ENCODE data around the gene SLC26A4.

SLC26A4 gene

DNA sequence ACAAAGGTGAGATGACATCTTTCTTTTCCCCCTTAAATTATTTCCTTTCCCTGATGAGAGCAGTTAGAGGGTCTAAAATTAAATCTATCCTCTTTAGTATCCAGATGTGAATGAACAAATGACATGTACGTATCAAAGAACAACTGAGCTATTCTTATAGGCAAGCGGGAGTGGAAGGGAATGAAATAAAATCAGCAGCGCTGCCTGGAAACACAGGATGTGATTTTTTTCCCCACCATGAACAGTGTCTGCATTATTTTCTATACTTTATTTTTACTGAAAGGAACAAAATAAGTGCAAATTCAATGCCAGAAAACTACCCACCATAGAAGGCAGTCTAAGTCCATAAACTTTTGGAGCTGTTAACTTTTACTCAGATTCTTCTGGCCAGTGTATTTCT lies 40.6 kb downstream of the SLC26A4 start:
- H2AFZ ChIP-seq = no peak overlapping the region
- no peak overlapping the region for H3K27ac ChIP-seq
- H3K27me3 ChIP-seq (ENCODE audit: control insufficient read depth, insufficient read depth, low read length) = no peaks in the 10 kb centered on the region
- no peak overlapping the region for H3K4me3 ChIP-seq (ENCODE audit: low read depth, low read length)
- no peaks in the 10 kb centered on the region for H3K9me3 ChIP-seq (ENCODE audit: control insufficient read depth, low read length)
- no peaks in the 10 kb centered on the region for H3K4me1 ChIP-seq
- H3K4me2 ChIP-seq (ENCODE audit: low read length) = no peak overlapping the region
- no peaks in the 10 kb centered on the region for H3K79me2 ChIP-seq
- H3K36me3 ChIP-seq (ENCODE audit: control insufficient read depth, insufficient read depth, low read length) = no peaks in the 10 kb centered on the region
- TF ChIP-seq, protein P1, sequence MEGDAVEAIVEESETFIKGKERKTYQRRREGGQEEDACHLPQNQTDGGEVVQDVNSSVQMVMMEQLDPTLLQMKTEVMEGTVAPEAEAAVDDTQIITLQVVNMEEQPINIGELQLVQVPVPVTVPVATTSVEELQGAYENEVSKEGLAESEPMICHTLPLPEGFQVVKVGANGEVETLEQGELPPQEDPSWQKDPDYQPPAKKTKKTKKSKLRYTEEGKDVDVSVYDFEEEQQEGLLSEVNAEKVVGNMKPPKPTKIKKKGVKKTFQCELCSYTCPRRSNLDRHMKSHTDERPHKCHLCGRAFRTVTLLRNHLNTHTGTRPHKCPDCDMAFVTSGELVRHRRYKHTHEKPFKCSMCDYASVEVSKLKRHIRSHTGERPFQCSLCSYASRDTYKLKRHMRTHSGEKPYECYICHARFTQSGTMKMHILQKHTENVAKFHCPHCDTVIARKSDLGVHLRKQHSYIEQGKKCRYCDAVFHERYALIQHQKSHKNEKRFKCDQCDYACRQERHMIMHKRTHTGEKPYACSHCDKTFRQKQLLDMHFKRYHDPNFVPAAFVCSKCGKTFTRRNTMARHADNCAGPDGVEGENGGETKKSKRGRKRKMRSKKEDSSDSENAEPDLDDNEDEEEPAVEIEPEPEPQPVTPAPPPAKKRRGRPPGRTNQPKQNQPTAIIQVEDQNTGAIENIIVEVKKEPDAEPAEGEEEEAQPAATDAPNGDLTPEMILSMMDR (IDR thresholded peaks at IDR 0.05) = no peak
- H3K9ac ChIP-seq = no peak overlapping the region

DNA sequence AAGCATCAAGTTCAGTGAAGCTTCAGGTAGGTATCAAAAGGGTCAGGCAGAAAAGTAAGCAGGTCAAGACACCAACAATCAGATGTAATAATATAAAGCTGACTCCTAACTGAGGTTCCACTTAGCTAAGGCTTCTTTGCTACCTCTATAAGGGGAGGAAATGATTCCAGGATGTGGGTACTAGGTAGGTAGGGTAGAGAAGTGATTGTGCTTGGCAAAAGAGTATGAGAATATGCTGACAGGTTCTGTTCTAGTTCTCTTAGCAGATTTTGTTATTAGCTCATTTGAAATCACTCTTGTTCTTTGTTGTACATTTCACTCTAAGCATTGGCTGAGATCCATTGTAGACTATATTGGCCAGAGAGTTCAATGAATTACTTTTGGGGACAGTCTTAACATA lies 42.6 kb downstream of the SLC26A4 start:
- no peaks in the 10 kb centered on the region for H3K36me3 ChIP-seq (ENCODE audit: control insufficient read depth, insufficient read depth, low read length)
- no peak overlapping the region for H3K4me2 ChIP-seq (ENCODE audit: low read length)
- H3K9me3 ChIP-seq (ENCODE audit: control insufficient read depth, low read length) = no peaks in the 10 kb centered on the region
- no peak overlapping the region for H2AFZ ChIP-seq
- H3K4me3 ChIP-seq (ENCODE audit: low read depth, low read length) = no peak overlapping the region
- H3K9ac ChIP-seq = no peak overlapping the region
- no peak overlapping the region for H3K27ac ChIP-seq
- H3K4me1 ChIP-seq = no peaks in the 10 kb centered on the region
- TF ChIP-seq, protein P1 (IDR thresholded peaks at IDR 0.05) = no peak
- H3K79me2 ChIP-seq = no peaks in the 10 kb centered on the region
- no peaks in the 10 kb centered on the region for H3K27me3 ChIP-seq (ENCODE audit: control insufficient read depth, insufficient read depth, low read length)

DNA sequence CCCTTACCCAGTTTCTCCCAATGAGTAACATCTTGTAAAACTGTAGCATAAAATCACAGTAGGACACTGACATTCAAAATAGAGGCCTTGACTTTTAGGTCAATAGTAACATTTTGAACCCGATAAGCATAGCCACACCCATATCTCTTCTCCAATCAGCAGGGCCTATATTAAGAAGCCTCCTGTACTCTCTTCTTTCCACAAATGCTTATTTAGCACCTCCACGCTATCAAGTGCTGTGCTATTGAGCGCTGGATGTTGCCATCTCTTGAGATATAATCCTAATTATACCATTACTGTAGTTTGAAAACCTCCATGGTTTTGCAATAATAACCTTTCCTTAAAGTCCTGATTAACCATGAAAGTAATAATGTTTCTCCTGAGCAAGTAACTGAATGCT lies 43.2 kb downstream of the SLC26A4 start:
- no peaks in the 10 kb centered on the region for H3K9me3 ChIP-seq (ENCODE audit: control insufficient read depth, low read length)
- no peak overlapping the region for H2AFZ ChIP-seq
- no peaks in the 10 kb centered on the region for H3K79me2 ChIP-seq
- no peaks in the 10 kb centered on the region for H3K27me3 ChIP-seq (ENCODE audit: control insufficient read depth, insufficient read depth, low read length)
- H3K36me3 ChIP-seq (ENCODE audit: control insufficient read depth, insufficient read depth, low read length) = no peaks in the 10 kb centered on the region
- H3K4me2 ChIP-seq (ENCODE audit: low read length) = no peak overlapping the region
- no peak overlapping the region for H3K4me3 ChIP-seq (ENCODE audit: low read depth, low read length)
- TF ChIP-seq, protein P1 (IDR thresholded peaks at IDR 0.05) = no peak
- H3K4me1 ChIP-seq = no peaks in the 10 kb centered on the region
- H3K9ac ChIP-seq = no peak overlapping the region
- H3K27ac ChIP-seq = no peak overlapping the region

DNA sequence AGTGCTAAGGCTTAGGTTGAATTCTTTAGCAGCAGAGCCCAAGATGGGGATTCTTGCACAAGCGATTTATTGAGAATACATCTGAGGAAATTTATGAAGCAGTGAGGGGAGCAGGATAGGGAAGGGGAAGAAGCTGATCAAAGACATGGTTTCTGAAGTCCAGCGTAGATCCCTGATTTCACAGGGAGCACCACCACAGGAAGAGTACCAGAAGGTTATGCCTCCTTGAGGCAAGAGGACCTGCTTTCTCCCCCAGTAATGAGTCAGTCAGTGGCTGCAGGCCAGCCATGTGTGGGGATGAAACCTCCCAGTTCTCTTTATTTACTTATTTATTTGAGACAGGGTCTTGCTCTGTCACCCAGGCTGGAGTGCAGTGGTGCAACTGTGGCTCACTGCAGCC lies 48.3 kb downstream of the SLC26A4 start:
- Histone ChIP-seq H3K4me2 (ENCODE audit: low read length) (no peak overlapping the region), H3K27me3 (ENCODE audit: control insufficient read depth, insufficient read depth, low read length) (no peaks in the 10 kb centered on the region), H3K36me3 (ENCODE audit: control insufficient read depth, insufficient read depth, low read length) (no peaks in the 10 kb centered on the region), H3K9me3 (ENCODE audit: control insufficient read depth, low read length) (no peaks in the 10 kb centered on the region), H3K79me2 (no peaks in the 10 kb centered on the region), H3K4me3 (ENCODE audit: low read depth, low read length) (no peak overlapping the region), H2AFZ (no peak overlapping the region), H3K27ac (no peak overlapping the region), H3K4me1 (peaks cover 7% of the 10 kb centered on the region), H3K9ac (no peak overlapping the region)
- TF ChIP-seq, protein P1 (IDR thresholded peaks at IDR 0.05) = no peak

DNA sequence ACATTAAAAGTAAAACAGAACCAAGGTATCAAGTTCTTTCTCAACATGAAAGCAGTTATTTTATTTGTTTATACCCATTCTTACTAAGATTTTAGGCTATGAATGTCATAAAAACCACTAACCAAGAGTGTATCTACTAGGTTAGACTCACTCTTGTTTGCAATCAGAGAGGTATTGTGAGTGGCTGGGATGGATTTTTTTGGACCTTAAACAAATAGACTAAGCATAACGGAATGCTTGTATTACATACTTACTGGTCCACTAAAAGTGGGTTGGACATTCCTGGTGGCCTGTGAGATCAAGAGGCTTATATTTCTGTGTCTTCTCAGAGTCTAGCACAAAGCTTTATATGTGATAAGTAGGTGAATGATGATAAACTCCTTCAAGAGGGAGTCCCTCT lies 50.7 kb downstream of the SLC26A4 start:
- no peaks in the 10 kb centered on the region for H3K9me3 ChIP-seq (ENCODE audit: control insufficient read depth, low read length)

More for the DNA sequence above, 50.7 kb downstream of the SLC26A4 start:
- Histone ChIP-seq H2AFZ (no peak overlapping the region), H3K4me2 (ENCODE audit: low read length) (no peak overlapping the region), H3K4me1 (peaks cover 7% of the 10 kb centered on the region), H3K27me3 (ENCODE audit: control insufficient read depth, insufficient read depth, low read length) (no peaks in the 10 kb centered on the region), H3K36me3 (ENCODE audit: control insufficient read depth, insufficient read depth, low read length) (no peaks in the 10 kb centered on the region), H3K27ac (no peak overlapping the region), H3K9ac (no peak overlapping the region), H3K4me3 (ENCODE audit: low read depth, low read length) (no peak overlapping the region), H3K79me2 (no peaks in the 10 kb centered on the region)
- TF ChIP-seq, protein P1 (IDR thresholded peaks at IDR 0.05) = no peak

Measured in parathyroid adenoma (tissue), 2 donors.